ENCODE measurements around the gene TBC1D10A.

- TF ChIP-seq CTCF (conservative IDR thresholded peaks at IDR 0.05 in 1 of 2, IDR thresholded peaks at IDR 0.05 in 1 of 2; ENCODE audit: low read depth in 1 of 2, low read length in 2 of 2) (no peak), EZH2 (IDR thresholded peaks at IDR 0.05; ENCODE audit: low read length, missing control alignments) (no peak)
Measured at GRCh38 chr22:30348809-30349208, 22.1 kb upstream of the TBC1D10A start.
